ENCODE data around the gene LSM6.

Gene LSM6

GRCh38 chr4:146175541-146176453 is at the start of gene LSM6:
TSS of gene LSM6 (plus strand) at chr4:146175718. CDS start at chr4:146182922, 7,204 bp downstream.
- peak; percentile 42 to 64 for DNase-seq (ENCODE audit: low read depth in 2 of 2, low spot score in 1 of 2)

- DNase-seq (ENCODE audit: low read depth in 2 of 2, low spot score in 1 of 2), result no peak
These were observed 43.1 kb upstream of the LSM6 start for GRCh38 chr4:146132445-146132844.

GRCh38 chr4:146134761-146135445 is 40.6 kb upstream of the LSM6 start:
- no peak for DNase-seq (ENCODE audit: low read depth in 2 of 2, low spot score in 1 of 2)

- no peak for DNase-seq (ENCODE audit: low read depth in 2 of 2, low spot score in 1 of 2)
These were observed 39.6 kb upstream of the LSM6 start for GRCh38 chr4:146135941-146136340.

GRCh38 chr4:146142768-146143167 is 32.8 kb upstream of the LSM6 start:
- DNase-seq (ENCODE audit: low read depth in 2 of 2, low spot score in 1 of 2), result no peak

GRCh38 chr4:146143888-146144287 is 31.6 kb upstream of the LSM6 start:
- no peak for DNase-seq (ENCODE audit: low read depth in 2 of 2, low spot score in 1 of 2)

- DNase-seq (ENCODE audit: low read depth in 2 of 2, low spot score in 1 of 2), result no peak
These were observed 28.6 kb upstream of the LSM6 start for GRCh38 chr4:146146918-146147317.

- DNase-seq (ENCODE audit: low read depth in 2 of 2, low spot score in 1 of 2), result no peak
These were observed 27.5 kb upstream of the LSM6 start for GRCh38 chr4:146148021-146148420.

GRCh38 chr4:146154057-146154456 is 21.5 kb upstream of the LSM6 start:
- no peak for DNase-seq (ENCODE audit: low read depth in 2 of 2, low spot score in 1 of 2)

GRCh38 chr4:146155152-146155724 is 20.3 kb upstream of the LSM6 start:
- no peak for DNase-seq (ENCODE audit: low read depth in 2 of 2, low spot score in 1 of 2)

GRCh38 chr4:146158036-146158745 is 17.3 kb upstream of the LSM6 start:
- no peak for DNase-seq (ENCODE audit: low read depth in 2 of 2, low spot score in 1 of 2)

GRCh38 chr4:146159384-146160058 is 16.0 kb upstream of the LSM6 start:
- no peak for DNase-seq (ENCODE audit: low read depth in 2 of 2, low spot score in 1 of 2)

GRCh38 chr4:146161243-146161642 is 14.3 kb upstream of the LSM6 start:
- no peak for DNase-seq (ENCODE audit: low read depth in 2 of 2, low spot score in 1 of 2)

- no peak for DNase-seq (ENCODE audit: low read depth in 2 of 2, low spot score in 1 of 2)
These were observed 10.3 kb upstream of the LSM6 start for GRCh38 chr4:146165221-146165620.

- DNase-seq (ENCODE audit: low read depth in 2 of 2, low spot score in 1 of 2), result no peak
These were observed 9.7 kb upstream of the LSM6 start for GRCh38 chr4:146165840-146166239.

GRCh38 chr4:146170149-146170548 is 5.4 kb upstream of the LSM6 start:
- no peak for DNase-seq (ENCODE audit: low read depth in 2 of 2, low spot score in 1 of 2)

- no peak for DNase-seq (ENCODE audit: low read depth in 2 of 2, low spot score in 1 of 2)
These were observed 1.4 kb downstream of the LSM6 start for GRCh38 chr4:146176891-146177290.

GRCh38 chr4:146178126-146178525 is 2.6 kb downstream of the LSM6 start:
- DNase-seq (ENCODE audit: low read depth in 2 of 2, low spot score in 1 of 2), result no peak

- no peak for DNase-seq (ENCODE audit: low read depth in 2 of 2, low spot score in 1 of 2)
These were observed 4.4 kb downstream of the LSM6 start for GRCh38 chr4:146179784-146180370.

GRCh38 chr4:146182443-146182842 is 6.9 kb downstream of the LSM6 start:
- no peak for DNase-seq (ENCODE audit: low read depth in 2 of 2, low spot score in 1 of 2)
